Activated T-helper 1 cell treated with anti-CD3 and anti-CD28 coated beads, Interleukin-12 subunit alpha, Interleukin-12 subunit beta, Interleukin-2, Interleukin-4 antibody, amounts not matched to agents 30 ng/mL and 10 ng/mL and 1 ng/mL, durations not matched to agents 14 hours and 24 hours and 36 hours (primary cell): ENCODE measurements around the gene AQP10. TPM values are rescaled to one million over a fixed set of nuclear protein-coding genes. Genes with fewer than 3 reads are reported as not detected.
"Not testable (repeated sequence)": the region's sequence is repeated elsewhere in the genome, so short reads cannot be mapped to it uniquely, and the experiment has no call there.

ENCODE experiments used
- DNase-seq: peaks from one replicate; pipeline ENCODE4 v3.0.0; 2021; ENCODE audit warnings: low spot score
- H3K27ac Mint-ChIP-seq: one replicate; pipeline ENCODE4 v1.8.0; 2021; ENCODE audit warnings: mild to moderate bottlenecking, mixed read lengths
- H3K27me3 Mint-ChIP-seq: one replicate; pipeline ENCODE4 v1.8.0; 2022; ENCODE audit warnings: mild to moderate bottlenecking, moderate library complexity, mixed read lengths; ENCODE audit not compliant: insufficient read depth
- H3K36me3 Mint-ChIP-seq: one replicate; pipeline ENCODE4 v1.8.0; 2021; ENCODE audit warnings: low read depth, mixed read lengths
- H3K4me1 Mint-ChIP-seq: one replicate; pipeline ENCODE4 v1.8.0; 2021; ENCODE audit warnings: low read depth, mixed read lengths
- H3K4me3 Mint-ChIP-seq: one replicate; pipeline ENCODE4 v1.8.0; 2021; ENCODE audit warnings: mild to moderate bottlenecking, moderate library complexity, mixed read lengths
- H3K9me3 Mint-ChIP-seq: one replicate; pipeline ENCODE4 v1.8.0; 2021; ENCODE audit warnings: mixed read lengths
- intact Hi-C: fragments of 100-400 bp; cut with micrococcal nuclease; formaldehyde crosslinking; loops from one replicate; pipeline ENCODE4 v1.15.1; 2024
- total RNA-seq: library from RNA; stranded (reverse); gene quantifications from 2 replicates; pipeline ENCODE4 v1.2.3, GENCODE V29; 2022

AQP10 gene
- total RNA-seq, 1 donor from 2014 or later: not detected

- DNase-seq: no peak
- no peaks in the 10 kb centered on the region for H3K9me3 Mint-ChIP-seq
- intact Hi-C loops: loop anchor here (1.0 to 5.0 kb wide), 4 partner anchors 34 to 124 kb away; no protein-coding TSS in a partner anchor
- H3K27me3 Mint-ChIP-seq: peaks cover 5% of the 10 kb centered on the region
- H3K27ac Mint-ChIP-seq: peak overlapping the region; percentile 29
- H3K4me1 Mint-ChIP-seq: peaks cover 22% of the 10 kb centered on the region
- H3K36me3 Mint-ChIP-seq: peaks cover 14% of the 10 kb centered on the region
- H3K4me3 Mint-ChIP-seq: peak overlapping the region; percentile 77
Measured at GRCh38 chr1:154352581-154353459, 31.9 kb downstream of the AQP10 start.

- H3K27me3 Mint-ChIP-seq: peaks cover 5% of the 10 kb centered on the region
- intact Hi-C loops: loop anchor here (1.0 to 5.0 kb wide), 4 partner anchors 34 to 124 kb away; no protein-coding TSS in a partner anchor
- H3K4me3 Mint-ChIP-seq: peak overlapping the region; percentile 77
- H3K9me3 Mint-ChIP-seq: no peaks in the 10 kb centered on the region
- H3K4me1 Mint-ChIP-seq: peaks cover 22% of the 10 kb centered on the region
- peak overlapping the region; percentile 54 for H3K27ac Mint-ChIP-seq
- H3K36me3 Mint-ChIP-seq: peaks cover 11% of the 10 kb centered on the region
- DNase-seq: no peak
Measured at GRCh38 chr1:154353460-154353904, 32.6 kb downstream of the AQP10 start.

- peaks cover 5% of the 10 kb centered on the region for H3K27me3 Mint-ChIP-seq
- peaks cover 22% of the 10 kb centered on the region for H3K4me1 Mint-ChIP-seq
- peak overlapping the region; percentile 16 for H3K27ac Mint-ChIP-seq
- peaks cover 8% of the 10 kb centered on the region for H3K36me3 Mint-ChIP-seq
- no peak for DNase-seq
- H3K9me3 Mint-ChIP-seq: no peaks in the 10 kb centered on the region
- H3K4me3 Mint-ChIP-seq: peak overlapping the region; percentile 34
- intact Hi-C loops: loop anchor here (1.0 to 5.0 kb wide), 4 partner anchors 33 to 123 kb away; no protein-coding TSS in a partner anchor
Measured at GRCh38 chr1:154353966-154354365, 33.1 kb downstream of the AQP10 start.

GRCh38 chr1:154358519-154358918, 37.6 kb downstream of the AQP10 start:
- peaks cover 9% of the 10 kb centered on the region for H3K4me1 Mint-ChIP-seq
- no peak overlapping the region for H3K27ac Mint-ChIP-seq
- H3K36me3 Mint-ChIP-seq: no peaks in the 10 kb centered on the region
- H3K9me3 Mint-ChIP-seq: peaks cover 8% of the 10 kb centered on the region
- intact Hi-C loops: no loop called here
- H3K4me3 Mint-ChIP-seq: no peak overlapping the region
- DNase-seq: no peak
- no peaks in the 10 kb centered on the region for H3K27me3 Mint-ChIP-seq

GRCh38 chr1:154360288-154360687, 39.4 kb downstream of the AQP10 start:
- Mint-ChIP-seq H3K36me3 (no peaks in the 10 kb centered on the region), H3K4me1 (no peaks in the 10 kb centered on the region), H3K27me3 (no peaks in the 10 kb centered on the region), H3K4me3 (no peak overlapping the region), H3K27ac (no peak overlapping the region), H3K9me3 (peaks cover 8% of the 10 kb centered on the region)
- DNase-seq: no peak
- intact Hi-C loops: no loop called here

GRCh38 chr1:154360881-154361280, 40.0 kb downstream of the AQP10 start:
- DNase-seq, H3K9me3 Mint-ChIP-seq, intact Hi-C loops, H3K4me1 Mint-ChIP-seq, H3K27ac Mint-ChIP-seq, H3K27me3 Mint-ChIP-seq, H3K4me3 Mint-ChIP-seq, H3K36me3 Mint-ChIP-seq: not testable (repeated sequence)

GRCh38 chr1:154361357-154361756, 40.5 kb downstream of the AQP10 start:
- no peaks in the 10 kb centered on the region for H3K4me1 Mint-ChIP-seq
- H3K9me3 Mint-ChIP-seq: peaks cover 8% of the 10 kb centered on the region
- H3K36me3 Mint-ChIP-seq: no peaks in the 10 kb centered on the region
- no peak for DNase-seq
- peaks cover 4% of the 10 kb centered on the region for H3K27me3 Mint-ChIP-seq
- intact Hi-C loops: no loop called here
- H3K27ac Mint-ChIP-seq: no peak overlapping the region
- H3K4me3 Mint-ChIP-seq: no peak overlapping the region

GRCh38 chr1:154371436-154371835, 50.5 kb downstream of the AQP10 start:
- Mint-ChIP-seq H3K36me3 (no peaks in the 10 kb centered on the region), H3K4me3 (no peak overlapping the region), H3K27me3 (peaks cover 4% of the 10 kb centered on the region), H3K9me3 (no peaks in the 10 kb centered on the region), H3K27ac (no peak overlapping the region), H3K4me1 (peaks cover 9% of the 10 kb centered on the region)
- no peak for DNase-seq
- intact Hi-C loops: no loop called here

- H3K9me3 Mint-ChIP-seq, H3K27me3 Mint-ChIP-seq, H3K4me1 Mint-ChIP-seq, H3K4me3 Mint-ChIP-seq, intact Hi-C loops, H3K27ac Mint-ChIP-seq, H3K36me3 Mint-ChIP-seq, DNase-seq: not testable (repeated sequence)
Measured at GRCh38 chr1:154373777-154374357, 53.0 kb downstream of the AQP10 start.

Other genes starting within 250 kb of the AQP10 start
- gene NUP210L, start 166.0 kb upstream of the AQP10 start, total RNA-seq: 0.12 TPM in 1 of 2 replicates, not detected in the other
- 665 and 668 TPM in 2 replicates for gene TPM3, start 129.0 kb upstream of the AQP10 start, total RNA-seq
- not detected in 2 replicates for gene CFAP141, start 114.8 kb upstream of the AQP10 start, total RNA-seq
- 258 and 284 TPM in 2 replicates for gene UBAP2L, start 100.1 kb upstream of the AQP10 start, total RNA-seq
- 122 and 123 TPM in 2 replicates for gene HAX1, start 48.5 kb upstream of the AQP10 start, total RNA-seq
- 50.1 and 54.9 TPM in 2 replicates for gene ATP8B2, start 4.4 kb downstream of the AQP10 start, total RNA-seq
- gene IL6R, start 84.2 kb downstream of the AQP10 start, total RNA-seq: 4.9 and 5.0 TPM in 2 replicates
- not detected in 2 replicates for gene TDRD10, start 181.1 kb downstream of the AQP10 start, total RNA-seq
- not detected in 2 replicates for gene SHE, start 181.3 kb downstream of the AQP10 start, total RNA-seq
- gene UBE2Q1, start 237.6 kb downstream of the AQP10 start, total RNA-seq: 93.3 and 106 TPM in 2 replicates
- gene CHRNB2, start 246.7 kb downstream of the AQP10 start, total RNA-seq: not detected in 2 replicates